Progenitor cell of endocrine pancreas (in vitro differentiated cells): Measurements from ENCODE around the gene SLC25A29. TPM values are rescaled to one million over a fixed set of nuclear protein-coding genes. Genes with fewer than 3 reads are reported as not detected.
A peak's percentile ranks its signal among the peaks of the same experiment; 100 is the strongest.

Source experiments
- DNase-seq: peaks from one replicate; pipeline ENCODE4 v3.0.0; 2021; ENCODE audit warnings: low spot score; ENCODE audit not compliant: unreplicated experiment
- H3K27ac Mint-ChIP-seq: 2 replicates; pipeline ENCODE4 v1.8.0; 2021; ENCODE audit warnings: mild to moderate bottlenecking, moderate library complexity, mixed read lengths
- H3K27me3 Mint-ChIP-seq: 2 replicates; pipeline ENCODE4 v1.8.0; 2021; ENCODE audit warnings: mixed read lengths
- H3K36me3 Mint-ChIP-seq: 2 replicates; pipeline ENCODE4 v1.8.0; 2022; ENCODE audit warnings: mixed read lengths; ENCODE audit not compliant: insufficient read depth
- H3K4me1 Mint-ChIP-seq: 2 replicates; pipeline ENCODE4 v1.8.0; 2021; ENCODE audit warnings: low read depth, mixed read lengths
- H3K4me3 Mint-ChIP-seq: 2 replicates; pipeline ENCODE4 v1.8.0; 2021; ENCODE audit warnings: low read depth, mild to moderate bottlenecking, moderate library complexity, mixed read lengths
- H3K9me3 Mint-ChIP-seq: 2 replicates; pipeline ENCODE4 v1.8.0; 2021; ENCODE audit warnings: low read depth, mixed read lengths
- CTCF ChIP-seq: fragments of 200-600 bp; sonication (generic); IDR thresholded peaks from one replicate; pipeline ENCODE4 v1.5.0; 2021; ENCODE audit warnings: antibody characterized with exemption, mild to moderate bottlenecking; ENCODE audit not compliant: unreplicated experiment
- total RNA-seq: library from RNA; stranded (reverse); gene quantifications from 2 replicates; pipeline ENCODE4 v1.2.1, GENCODE V29; 2021

Gene SLC25A29
- total RNA-seq, 1 donor from 2014 or later = 236 TPM

- peak overlapping the region; percentile 41 for H3K27ac Mint-ChIP-seq
- no peaks in the 10 kb centered on the region for H3K9me3 Mint-ChIP-seq
- TF ChIP-seq CTCF = no peak
- DNase-seq = no peak
- H3K4me1 Mint-ChIP-seq = peaks cover 27% of the 10 kb centered on the region
- no peaks in the 10 kb centered on the region for H3K27me3 Mint-ChIP-seq
- peaks cover 4% of the 10 kb centered on the region for H3K36me3 Mint-ChIP-seq
- no peak overlapping the region for H3K4me3 Mint-ChIP-seq
Observed at GRCh38 chr14:100282083-100282350, 24.2 kb downstream of the SLC25A29 start.

GRCh38 chr14:100281286-100282082, 24.8 kb downstream of the SLC25A29 start:
- no peak overlapping the region for H3K4me3 Mint-ChIP-seq
- no peak for TF ChIP-seq CTCF
- peaks cover 27% of the 10 kb centered on the region for H3K4me1 Mint-ChIP-seq
- DNase-seq = no peak
- H3K9me3 Mint-ChIP-seq = no peaks in the 10 kb centered on the region
- H3K36me3 Mint-ChIP-seq = peaks cover 4% of the 10 kb centered on the region
- no peaks in the 10 kb centered on the region for H3K27me3 Mint-ChIP-seq
- H3K27ac Mint-ChIP-seq = peak overlapping the region; percentile 49

- Mint-ChIP-seq H3K27ac (peak overlapping the region; percentile 86), H3K9me3 (no peaks in the 10 kb centered on the region), H3K36me3 (peaks cover 4% of the 10 kb centered on the region), H3K27me3 (no peaks in the 10 kb centered on the region), H3K4me1 (peaks cover 29% of the 10 kb centered on the region), H3K4me3 (no peak overlapping the region)
- no peak for TF ChIP-seq CTCF
- no peak for DNase-seq
Observed at GRCh38 chr14:100279563-100279962, 26.7 kb downstream of the SLC25A29 start.

GRCh38 chr14:100279133-100279532, 27.1 kb downstream of the SLC25A29 start:
- no peaks in the 10 kb centered on the region for H3K27me3 Mint-ChIP-seq
- no peak for DNase-seq
- peaks cover 5% of the 10 kb centered on the region for H3K36me3 Mint-ChIP-seq
- peak overlapping the region; percentile 85 for H3K27ac Mint-ChIP-seq
- no peak for TF ChIP-seq CTCF
- no peak overlapping the region for H3K4me3 Mint-ChIP-seq
- peaks cover 25% of the 10 kb centered on the region for H3K4me1 Mint-ChIP-seq
- H3K9me3 Mint-ChIP-seq = no peaks in the 10 kb centered on the region

GRCh38 chr14:100278702-100279101, 27.5 kb downstream of the SLC25A29 start:
- Mint-ChIP-seq H3K27ac (peak overlapping the region; percentile 85), H3K27me3 (no peaks in the 10 kb centered on the region), H3K9me3 (no peaks in the 10 kb centered on the region), H3K4me3 (no peak overlapping the region), H3K4me1 (peaks cover 25% of the 10 kb centered on the region), H3K36me3 (peaks cover 5% of the 10 kb centered on the region)
- DNase-seq = no peak
- TF ChIP-seq CTCF = no peak
